ENCODE measurements around the gene CCDC24. TPM values are rescaled to one million over a fixed set of nuclear protein-coding genes. Genes with fewer than 3 reads are reported as not detected.

Gene CCDC24
- total and polyA plus RNA-seq, 9 of the 15 experiments (the other 6 are each of a cell fraction or from before 2014, with no cell fraction given) = 0.31 to 4.5 (median 1.5) TPM

DNA sequence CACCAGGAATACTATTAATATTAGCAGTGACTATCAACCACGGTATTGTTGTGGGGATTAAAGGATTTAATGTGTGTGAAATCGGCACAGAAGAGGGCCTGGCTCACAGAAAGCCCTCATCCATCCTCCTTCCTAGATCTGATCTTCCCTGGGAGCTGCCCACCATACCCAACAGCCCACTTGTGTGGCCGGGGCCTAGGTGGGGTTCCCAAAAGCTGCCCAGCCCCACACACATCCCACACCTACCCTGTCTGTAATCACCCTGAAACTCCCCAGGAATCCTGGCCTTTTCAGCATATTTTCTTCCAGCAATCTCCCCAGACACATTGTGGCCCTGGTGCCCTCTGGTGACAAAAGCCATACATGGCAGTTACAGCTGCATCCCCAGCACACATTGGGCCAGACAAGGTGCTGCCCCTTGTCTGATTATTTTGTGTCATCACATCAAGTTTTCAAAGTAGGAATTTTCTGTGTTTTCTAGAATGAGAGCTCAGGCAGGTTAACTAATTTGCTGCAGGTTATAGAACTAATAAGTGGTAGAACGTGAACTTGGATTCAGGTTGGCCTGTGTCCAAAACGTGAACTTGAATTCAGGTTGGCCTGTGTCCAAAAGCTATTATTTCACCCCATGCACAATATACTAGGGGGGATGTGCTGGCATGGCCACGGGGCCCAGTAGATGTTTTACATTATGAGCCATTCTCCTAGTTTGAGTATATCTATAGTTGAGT is 45.2 kb downstream of the CCDC24 start (continued):
- TF ChIP-seq TGIF2 (CRISPR knock-in tag; IDR thresholded peaks at IDR 0.05) = no peak
- no peak for TF ChIP-seq EZH2 (IDR thresholded peaks at IDR 0.05; ENCODE audit: borderline replicate concordance, low read depth, low read length)
- 0 out of 2 replicates have a peak, but pooled peaks have one; percentile 49 for TF ChIP-seq ZNF165 (CRISPR knock-in tag; IDR thresholded peaks at IDR 0.05; ENCODE audit: borderline replicate concordance)
- no peak for TF ChIP-seq MIER1 (IDR thresholded peaks at IDR 0.05; ENCODE audit: low read depth)
- TF ChIP-seq EP300 (IDR thresholded peaks at IDR 0.05; ENCODE audit: low read length) = peak; percentile 63; the same call in 1 of the 2 replicates
- TF ChIP-seq MTA2 (IDR thresholded peaks at IDR 0.05; ENCODE audit: low read depth) = peak; percentile 36
- no peak for TF ChIP-seq MECOM (CRISPR knock-in tag; IDR thresholded peaks at IDR 0.05)
- TF ChIP-seq MAFF (IDR thresholded peaks at IDR 0.05; ENCODE audit: low read length) = 0 out of 2 replicates have a peak, but pooled peaks have one; percentile 0
- TF ChIP-seq YY1 (IDR thresholded peaks at IDR 0.05; ENCODE audit: borderline replicate concordance in 1 of 3, control insufficient read depth in 1 of 3, extremely low read depth in 1 of 3, insufficient read depth in 3 of 3, insufficient read length in 1 of 3, insufficient replicate concordance in 2 of 3, low read depth in 1 of 3, low read length in 2 of 3) = peak in 1 of 3 experiments; percentile 43
- TF ChIP-seq TCF7 (IDR thresholded peaks at IDR 0.05; ENCODE audit: borderline replicate concordance) = no peak
- no peak for TF ChIP-seq SMAD3 (CRISPR knock-in tag; conservative IDR thresholded peaks at IDR 0.05)
- TF ChIP-seq TAF7 (tag; IDR thresholded peaks at IDR 0.05) = no peak
- no peak for TF ChIP-seq ZNF699 (CRISPR knock-in tag; IDR thresholded peaks at IDR 0.05; ENCODE audit: insufficient replicate concordance)
- TF ChIP-seq DIDO1 (tag; IDR thresholded peaks at IDR 0.05; ENCODE audit: low read depth) = no peak
- TF ChIP-seq, protein P1, sequence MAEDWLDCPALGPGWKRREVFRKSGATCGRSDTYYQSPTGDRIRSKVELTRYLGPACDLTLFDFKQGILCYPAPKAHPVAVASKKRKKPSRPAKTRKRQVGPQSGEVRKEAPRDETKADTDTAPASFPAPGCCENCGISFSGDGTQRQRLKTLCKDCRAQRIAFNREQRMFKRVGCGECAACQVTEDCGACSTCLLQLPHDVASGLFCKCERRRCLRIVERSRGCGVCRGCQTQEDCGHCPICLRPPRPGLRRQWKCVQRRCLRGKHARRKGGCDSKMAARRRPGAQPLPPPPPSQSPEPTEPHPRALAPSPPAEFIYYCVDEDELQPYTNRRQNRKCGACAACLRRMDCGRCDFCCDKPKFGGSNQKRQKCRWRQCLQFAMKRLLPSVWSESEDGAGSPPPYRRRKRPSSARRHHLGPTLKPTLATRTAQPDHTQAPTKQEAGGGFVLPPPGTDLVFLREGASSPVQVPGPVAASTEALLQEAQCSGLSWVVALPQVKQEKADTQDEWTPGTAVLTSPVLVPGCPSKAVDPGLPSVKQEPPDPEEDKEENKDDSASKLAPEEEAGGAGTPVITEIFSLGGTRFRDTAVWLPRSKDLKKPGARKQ (CRISPR knock-in tag; IDR thresholded peaks at IDR 0.05) = no peak
- TF ChIP-seq JUND (IDR thresholded peaks at IDR 0.05; ENCODE audit: borderline replicate concordance, low read depth, low read length) = peak; percentile 67; the same call in 1 of the 2 replicates
- TF ChIP-seq JUND (tag; IDR thresholded peaks at IDR 0.05; ENCODE audit: borderline replicate concordance, low read depth, low read length) = no peak
- TF ChIP-seq ZKSCAN1 (IDR thresholded peaks at IDR 0.05; ENCODE audit: low read depth, low read length) = 0 out of 2 replicates have a peak, but pooled peaks have one; percentile 64
- TF ChIP-seq ZNF707 (CRISPR knock-in tag; conservative IDR thresholded peaks at IDR 0.05) = no peak
- TF ChIP-seq, protein P2, sequence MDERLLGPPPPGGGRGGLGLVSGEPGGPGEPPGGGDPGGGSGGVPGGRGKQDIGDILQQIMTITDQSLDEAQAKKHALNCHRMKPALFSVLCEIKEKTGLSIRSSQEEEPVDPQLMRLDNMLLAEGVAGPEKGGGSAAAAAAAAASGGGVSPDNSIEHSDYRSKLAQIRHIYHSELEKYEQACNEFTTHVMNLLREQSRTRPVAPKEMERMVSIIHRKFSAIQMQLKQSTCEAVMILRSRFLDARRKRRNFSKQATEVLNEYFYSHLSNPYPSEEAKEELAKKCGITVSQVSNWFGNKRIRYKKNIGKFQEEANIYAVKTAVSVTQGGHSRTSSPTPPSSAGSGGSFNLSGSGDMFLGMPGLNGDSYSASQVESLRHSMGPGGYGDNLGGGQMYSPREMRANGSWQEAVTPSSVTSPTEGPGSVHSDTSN (CRISPR knock-in tag; IDR thresholded peaks at IDR 0.05; ENCODE audit: low read depth) = no peak
- TF ChIP-seq, protein P2 (tag; conservative IDR thresholded peaks at IDR 0.05; ENCODE audit: low read depth) = no peak
- TF ChIP-seq ARNT (IDR thresholded peaks at IDR 0.05) = peak in 1 of 2 experiments; percentile 14; a peak in 1 of 4 replicates
- TF ChIP-seq CREM (IDR thresholded peaks at IDR 0.05; ENCODE audit: low read depth) = peak; percentile 59; the same call in 1 of the 2 replicates
- TF ChIP-seq POLR2A (conservative IDR thresholded peaks at IDR 0.05) = no peak
- TF ChIP-seq MAFG (tag; conservative IDR thresholded peaks at IDR 0.05) = peak; percentile 32; the same call in 1 of the 2 replicates
- TF ChIP-seq STAT5A (IDR thresholded peaks at IDR 0.05; ENCODE audit: borderline replicate concordance, low read length) = peak; percentile 50; the same call in 1 of the 2 replicates
